Nephron (organoid): Measurements from ENCODE around the gene UGT1A10.

Source experiments
- H3K27ac Mint-ChIP-seq, 3 experiments: 2 replicates each; pipeline ENCODE4 v1.8.0; 2020; ENCODE audit warnings: mixed read lengths in 3 of 3, mild to moderate bottlenecking in 2 of 3, moderate library complexity in 1 of 3
- H3K27me3 Mint-ChIP-seq: 2 replicates; pipeline ENCODE4 v1.8.0; 2021; ENCODE audit warnings: low read depth, mild to moderate bottlenecking, moderate library complexity, mixed read lengths
- H3K36me3 Mint-ChIP-seq: 2 replicates; pipeline ENCODE4 v1.8.0; 2020; ENCODE audit warnings: low read depth, mixed read lengths
- H3K4me1 Mint-ChIP-seq: 2 replicates; pipeline ENCODE4 v1.8.0; 2020; ENCODE audit warnings: mixed read lengths
- H3K4me3 Mint-ChIP-seq, 3 experiments: 2 replicates each; pipeline ENCODE4 v1.8.0; 2020; ENCODE audit warnings: mild to moderate bottlenecking in 3 of 3, mixed read lengths in 3 of 3, moderate library complexity in 2 of 3
- H3K9me3 Mint-ChIP-seq: 2 replicates; pipeline ENCODE4 v1.8.0; 2020; ENCODE audit warnings: mixed read lengths
- TF ChIP-seq, protein P1 (sequence below), 3 experiments: fragments of 200-600 bp; sonication (generic); IDR thresholded peaks; one replicate each; pipeline ENCODE4 v1.5.0; 2021; ENCODE audit warnings: antibody characterized with exemption in 3 of 3; ENCODE audit not compliant: unreplicated experiment in 3 of 3

The UGT1A10 gene

DNA sequence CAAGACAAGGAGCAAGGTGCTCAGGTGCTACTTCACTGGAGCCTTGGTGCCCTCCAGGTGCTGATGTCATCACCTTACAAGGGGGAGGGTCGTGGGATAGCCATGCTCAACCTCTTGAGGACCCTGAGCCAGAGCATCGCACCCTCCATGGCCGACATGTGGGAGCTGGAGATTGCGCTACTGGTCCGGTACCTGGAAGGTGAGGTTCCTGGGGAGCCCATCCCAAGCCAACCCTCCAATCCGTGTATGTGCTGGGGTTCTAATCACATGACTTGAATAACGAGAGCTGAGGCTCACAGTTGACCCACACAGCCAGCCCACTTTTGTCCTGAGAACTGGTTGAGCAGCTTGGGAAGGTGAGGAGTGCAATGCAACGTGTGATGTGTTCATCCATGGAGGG is 167.7 kb downstream of the UGT1A10 start:
- peaks cover 4% of the 10 kb centered on the region for H3K9me3 Mint-ChIP-seq
- H3K27me3 Mint-ChIP-seq: peaks cover 20% of the 10 kb centered on the region
- H3K27ac Mint-ChIP-seq: no peak overlapping the region
- H3K4me3 Mint-ChIP-seq: no peak overlapping the region
- no peaks in the 10 kb centered on the region for H3K4me1 Mint-ChIP-seq
- no peaks in the 10 kb centered on the region for H3K36me3 Mint-ChIP-seq
- TF ChIP-seq, protein P1, sequence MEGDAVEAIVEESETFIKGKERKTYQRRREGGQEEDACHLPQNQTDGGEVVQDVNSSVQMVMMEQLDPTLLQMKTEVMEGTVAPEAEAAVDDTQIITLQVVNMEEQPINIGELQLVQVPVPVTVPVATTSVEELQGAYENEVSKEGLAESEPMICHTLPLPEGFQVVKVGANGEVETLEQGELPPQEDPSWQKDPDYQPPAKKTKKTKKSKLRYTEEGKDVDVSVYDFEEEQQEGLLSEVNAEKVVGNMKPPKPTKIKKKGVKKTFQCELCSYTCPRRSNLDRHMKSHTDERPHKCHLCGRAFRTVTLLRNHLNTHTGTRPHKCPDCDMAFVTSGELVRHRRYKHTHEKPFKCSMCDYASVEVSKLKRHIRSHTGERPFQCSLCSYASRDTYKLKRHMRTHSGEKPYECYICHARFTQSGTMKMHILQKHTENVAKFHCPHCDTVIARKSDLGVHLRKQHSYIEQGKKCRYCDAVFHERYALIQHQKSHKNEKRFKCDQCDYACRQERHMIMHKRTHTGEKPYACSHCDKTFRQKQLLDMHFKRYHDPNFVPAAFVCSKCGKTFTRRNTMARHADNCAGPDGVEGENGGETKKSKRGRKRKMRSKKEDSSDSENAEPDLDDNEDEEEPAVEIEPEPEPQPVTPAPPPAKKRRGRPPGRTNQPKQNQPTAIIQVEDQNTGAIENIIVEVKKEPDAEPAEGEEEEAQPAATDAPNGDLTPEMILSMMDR (IDR thresholded peaks at IDR 0.05; ENCODE audit: unreplicated experiment in 3 of 3): no peak

DNA sequence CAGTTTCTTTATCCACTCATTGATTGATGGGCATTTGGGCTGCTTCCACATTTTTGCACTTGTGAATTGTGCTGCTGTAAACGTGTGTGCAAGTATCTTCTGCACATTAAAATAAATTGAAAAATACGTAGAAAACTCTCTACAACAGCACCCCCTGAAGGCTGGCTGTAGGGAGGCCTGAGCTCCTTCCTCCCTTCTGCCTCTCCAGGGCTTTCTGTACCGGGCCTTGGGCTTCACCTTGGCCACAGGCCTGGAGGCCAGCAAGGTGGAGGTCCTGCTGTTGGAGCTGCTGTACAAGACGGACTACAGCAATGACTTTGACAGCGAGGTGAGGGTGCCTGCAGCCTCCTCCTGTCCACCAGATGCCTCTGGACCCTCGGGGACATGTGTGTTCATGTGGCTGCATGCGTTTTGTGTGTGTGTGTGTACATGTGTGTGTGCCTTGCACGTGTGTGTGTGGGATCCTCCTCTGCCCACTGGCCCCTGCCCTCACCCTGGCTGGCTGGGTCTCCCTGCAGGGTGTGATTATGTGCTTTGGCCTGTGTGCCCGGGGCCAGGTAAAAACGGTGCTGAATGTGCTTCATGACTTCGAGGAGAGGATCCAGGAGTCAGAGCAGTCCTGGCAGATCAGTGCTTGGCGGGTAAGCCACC is 171.1 kb downstream of the UGT1A10 start:
- H3K27me3 Mint-ChIP-seq: peaks cover 33% of the 10 kb centered on the region
- no peaks in the 10 kb centered on the region for H3K36me3 Mint-ChIP-seq
- H3K9me3 Mint-ChIP-seq: no peaks in the 10 kb centered on the region
- no peak overlapping the region for H3K4me3 Mint-ChIP-seq
- H3K27ac Mint-ChIP-seq: no peak overlapping the region
- H3K4me1 Mint-ChIP-seq: no peaks in the 10 kb centered on the region
- TF ChIP-seq, protein P1 (IDR thresholded peaks at IDR 0.05; ENCODE audit: unreplicated experiment in 3 of 3): no peak

GRCh38 chr2:233807966-233808935 is 172.0 kb downstream of the UGT1A10 start:
- Mint-ChIP-seq H3K36me3 (no peaks in the 10 kb centered on the region), H3K4me3 (no peak overlapping the region), H3K4me1 (no peaks in the 10 kb centered on the region), H3K27ac (no peak overlapping the region), H3K9me3 (no peaks in the 10 kb centered on the region), H3K27me3 (peaks cover 25% of the 10 kb centered on the region)
- TF ChIP-seq, protein P1 (IDR thresholded peaks at IDR 0.05; ENCODE audit: unreplicated experiment in 3 of 3): no peak

GRCh38 chr2:233810385-233810784 is 174.1 kb downstream of the UGT1A10 start:
- TF ChIP-seq, protein P1 (IDR thresholded peaks at IDR 0.05; ENCODE audit: unreplicated experiment in 3 of 3): no peak
- H3K9me3 Mint-ChIP-seq: no peaks in the 10 kb centered on the region
- H3K27ac Mint-ChIP-seq: no peak overlapping the region
- no peak overlapping the region for H3K4me3 Mint-ChIP-seq
- peaks cover 21% of the 10 kb centered on the region for H3K27me3 Mint-ChIP-seq
- no peaks in the 10 kb centered on the region for H3K4me1 Mint-ChIP-seq
- H3K36me3 Mint-ChIP-seq: no peaks in the 10 kb centered on the region

GRCh38 chr2:233811087-233811486 is 174.8 kb downstream of the UGT1A10 start:
- Mint-ChIP-seq H3K27me3 (peaks cover 21% of the 10 kb centered on the region), H3K27ac (no peak overlapping the region), H3K9me3 (no peaks in the 10 kb centered on the region), H3K36me3 (no peaks in the 10 kb centered on the region), H3K4me3 (no peak overlapping the region), H3K4me1 (no peaks in the 10 kb centered on the region)
- TF ChIP-seq, protein P1 (IDR thresholded peaks at IDR 0.05; ENCODE audit: unreplicated experiment in 3 of 3): no peak
